Mesothelial cell of epicardium (in vitro differentiated cells): ENCODE measurements around the gene HPSE2. TPM values are rescaled to one million over a fixed set of nuclear protein-coding genes. Genes with fewer than 3 reads are reported as not detected.
A peak's percentile ranks its signal among the peaks of the same experiment; 100 is the strongest.
"Not testable (repeated sequence)": the region's sequence is repeated elsewhere in the genome, so short reads cannot be mapped to it uniquely, and the experiment has no call there.

Experiments
- DNase-seq, 2 experiments: peaks; one replicate each; pipeline ENCODE4 v3.0.0; 2021; ENCODE audit warnings: low spot score in 2 of 2; ENCODE audit not compliant: unreplicated experiment in 2 of 2
- H3K27ac Mint-ChIP-seq: 2 replicates; pipeline ENCODE4 v1.8.0; 2021; ENCODE audit warnings: mixed read lengths
- H3K27me3 Mint-ChIP-seq: 2 replicates; pipeline ENCODE4 v1.8.0; 2021; ENCODE audit warnings: low read depth, mixed read lengths
- H3K36me3 Mint-ChIP-seq: 2 replicates; pipeline ENCODE4 v1.8.0; 2021; ENCODE audit warnings: mixed read lengths
- H3K4me1 Mint-ChIP-seq: 2 replicates; pipeline ENCODE4 v1.8.0; 2021; ENCODE audit warnings: mixed read lengths
- H3K4me3 Mint-ChIP-seq: 2 replicates; pipeline ENCODE4 v1.8.0; 2021; ENCODE audit warnings: mild to moderate bottlenecking, moderate library complexity, mixed read lengths
- H3K9me3 Mint-ChIP-seq: 2 replicates; pipeline ENCODE4 v1.8.0; 2021; ENCODE audit warnings: mixed read lengths
- CTCF ChIP-seq: fragments of 200-600 bp; sonication (generic); IDR thresholded peaks from one replicate; pipeline ENCODE4 v1.5.0; 2021; ENCODE audit warnings: antibody characterized with exemption; ENCODE audit not compliant: unreplicated experiment
- total RNA-seq: library from RNA; stranded (reverse); gene quantifications from 3 replicates; pipeline ENCODE4 v1.2.1, GENCODE V29; 2021

The HPSE2 gene
- total RNA-seq, 1 donor from 2014 or later: 2.3 TPM

GRCh38 chr10:99143651-99144050 is 92.0 kb downstream of the HPSE2 start:
- H3K36me3 Mint-ChIP-seq: no peaks in the 10 kb centered on the region
- no peaks in the 10 kb centered on the region for H3K9me3 Mint-ChIP-seq
- H3K27me3 Mint-ChIP-seq: no peaks in the 10 kb centered on the region
- DNase-seq: no peak
- peak overlapping the region; percentile 37 for H3K27ac Mint-ChIP-seq
- TF ChIP-seq CTCF: no peak
- peaks cover 9% of the 10 kb centered on the region for H3K4me1 Mint-ChIP-seq
- H3K4me3 Mint-ChIP-seq: no peak overlapping the region

- no peak for DNase-seq
- TF ChIP-seq CTCF: no peak
- Mint-ChIP-seq H3K27me3 (no peaks in the 10 kb centered on the region), H3K9me3 (no peaks in the 10 kb centered on the region), H3K36me3 (no peaks in the 10 kb centered on the region), H3K4me1 (peaks cover 9% of the 10 kb centered on the region), H3K4me3 (no peak overlapping the region), H3K27ac (no peak overlapping the region)
Observed at GRCh38 chr10:99143011-99143410, 92.6 kb downstream of the HPSE2 start.

- not testable (repeated sequence) for H3K4me1 Mint-ChIP-seq, H3K27ac Mint-ChIP-seq, DNase-seq, H3K36me3 Mint-ChIP-seq, H3K27me3 Mint-ChIP-seq, H3K4me3 Mint-ChIP-seq
- H3K9me3 Mint-ChIP-seq: peaks cover 25% of the 10 kb centered on the region
Observed at GRCh38 chr10:99132897-99133296, 102.8 kb downstream of the HPSE2 start.

- Mint-ChIP-seq H3K4me3 (no peak overlapping the region), H3K36me3 (no peaks in the 10 kb centered on the region), H3K4me1 (no peaks in the 10 kb centered on the region), H3K27me3 (no peaks in the 10 kb centered on the region), H3K27ac (no peak overlapping the region), H3K9me3 (peaks cover 39% of the 10 kb centered on the region)
- no peak for DNase-seq
- no peak for TF ChIP-seq CTCF
Observed at GRCh38 chr10:99125879-99126278, 109.8 kb downstream of the HPSE2 start.

- DNase-seq: no peak
- H3K36me3 Mint-ChIP-seq: no peaks in the 10 kb centered on the region
Observed at GRCh38 chr10:99124376-99124775, 111.3 kb downstream of the HPSE2 start.

GRCh38 chr10:99123851-99124250 is 111.8 kb downstream of the HPSE2 start:
- DNase-seq: no peak
- Mint-ChIP-seq H3K36me3 (no peaks in the 10 kb centered on the region), H3K27me3 (no peaks in the 10 kb centered on the region), H3K4me1 (no peaks in the 10 kb centered on the region), H3K27ac (no peak overlapping the region), H3K9me3 (peaks cover 43% of the 10 kb centered on the region), H3K4me3 (no peak overlapping the region)
- no peak for TF ChIP-seq CTCF

More at GRCh38 chr10:99124376-99124775, 111.3 kb downstream of the HPSE2 start:
- no peak for TF ChIP-seq CTCF
- Mint-ChIP-seq H3K9me3 (peaks cover 43% of the 10 kb centered on the region), H3K4me1 (no peaks in the 10 kb centered on the region), H3K4me3 (no peak overlapping the region), H3K27ac (no peak overlapping the region), H3K27me3 (no peaks in the 10 kb centered on the region)
